ENCODE results near the gene PCDHA1. TPM values are rescaled to one million over a fixed set of nuclear protein-coding genes. Genes with fewer than 3 reads are reported as not detected.
"Not testable (repeated sequence)": the region's sequence is repeated elsewhere in the genome, so short reads cannot be mapped to it uniquely, and the experiment has no call there.

The PCDHA1 gene
- total RNA-seq, 1 experiment from 2014 or later: not detected

- H3K36me3 ChIP-seq: no peaks in the 10 kb centered on the region
- H3K27ac ChIP-seq: no peak within 1 kb of the TSS
- H3K9me3 ChIP-seq (replicated peaks): peaks cover 31% of the 10 kb centered on the region
- H3K4me3 ChIP-seq: no peak within 1 kb of the TSS
- no peaks in the 10 kb centered on the region for H3K4me1 ChIP-seq (replicated peaks)
- no peaks in the 10 kb centered on the region for H3K27me3 ChIP-seq (replicated peaks)
- DNase-seq (ENCODE audit: low read depth in 1 of 2, low spot score in 2 of 2): no peak
Observed at GRCh38 chr5:140855772-140856674, 70.1 kb downstream of the PCDHA1 start, which contains the start of gene PCDHA10. Gene PCDHA10 (plus strand): TSS chr5:140855897. CDS start chr5:140856049, 152 bp downstream.

- no peak for DNase-seq (ENCODE audit: low read depth in 1 of 2, low spot score in 2 of 2)
- no peaks in the 10 kb centered on the region for H3K36me3 ChIP-seq
- no peaks in the 10 kb centered on the region for H3K4me1 ChIP-seq (replicated peaks)
- no peak overlapping the region for H3K4me3 ChIP-seq
- H3K9me3 ChIP-seq (replicated peaks): peaks cover 45% of the 10 kb centered on the region
- H3K27ac ChIP-seq: no peak overlapping the region
- no peaks in the 10 kb centered on the region for H3K27me3 ChIP-seq (replicated peaks)
Observed at GRCh38 chr5:140857177-140857986, 71.4 kb downstream of the PCDHA1 start.

GRCh38 chr5:140857987-140858240, 72.0 kb downstream of the PCDHA1 start:
- Histone ChIP-seq H3K36me3 (no peaks in the 10 kb centered on the region), H3K9me3 (replicated peaks) (peaks cover 49% of the 10 kb centered on the region), H3K27me3 (replicated peaks) (no peaks in the 10 kb centered on the region), H3K4me3 (no peak overlapping the region), H3K4me1 (replicated peaks) (no peaks in the 10 kb centered on the region), H3K27ac (no peak overlapping the region)
- no peak for DNase-seq (ENCODE audit: low read depth in 1 of 2, low spot score in 2 of 2)

GRCh38 chr5:140862441-140863295, 76.7 kb downstream of the PCDHA1 start:
- DNase-seq (ENCODE audit: low read depth in 1 of 2, low spot score in 2 of 2): no peak
- Histone ChIP-seq H3K4me1 (replicated peaks) (no peaks in the 10 kb centered on the region), H3K4me3 (no peak overlapping the region), H3K27me3 (replicated peaks) (no peaks in the 10 kb centered on the region), H3K9me3 (replicated peaks) (peaks cover 38% of the 10 kb centered on the region), H3K36me3 (no peaks in the 10 kb centered on the region), H3K27ac (no peak overlapping the region)

GRCh38 chr5:140868721-140869554, 83.0 kb downstream of the PCDHA1 start, which contains the start of gene PCDHA11:
Gene PCDHA11 (plus strand): TSS chr5:140868957. CDS start chr5:140869104, 147 bp downstream.
- Histone ChIP-seq H3K4me1 (replicated peaks) (no peaks in the 10 kb centered on the region), H3K4me3 (no peak within 1 kb of the TSS), H3K36me3 (no peaks in the 10 kb centered on the region), H3K27me3 (replicated peaks) (no peaks in the 10 kb centered on the region), H3K9me3 (replicated peaks) (peaks cover 21% of the 10 kb centered on the region), H3K27ac (no peak within 1 kb of the TSS)
- DNase-seq (ENCODE audit: low read depth in 1 of 2, low spot score in 2 of 2): no peak

GRCh38 chr5:140869555-140869886, 83.6 kb downstream of the PCDHA1 start:
- no peak for DNase-seq (ENCODE audit: low read depth in 1 of 2, low spot score in 2 of 2)
- Histone ChIP-seq H3K27me3 (replicated peaks) (no peaks in the 10 kb centered on the region), H3K4me1 (replicated peaks) (no peaks in the 10 kb centered on the region), H3K27ac (no peak overlapping the region), H3K36me3 (no peaks in the 10 kb centered on the region), H3K4me3 (no peak overlapping the region), H3K9me3 (replicated peaks) (peaks cover 20% of the 10 kb centered on the region)

- DNase-seq (ENCODE audit: low read depth in 1 of 2, low spot score in 2 of 2): no peak
- Histone ChIP-seq H3K27ac (no peak overlapping the region), H3K9me3 (replicated peaks) (peaks cover 23% of the 10 kb centered on the region), H3K27me3 (replicated peaks) (no peaks in the 10 kb centered on the region), H3K4me3 (no peak overlapping the region), H3K36me3 (no peaks in the 10 kb centered on the region), H3K4me1 (replicated peaks) (no peaks in the 10 kb centered on the region)
Observed at GRCh38 chr5:140870221-140871201, 84.6 kb downstream of the PCDHA1 start.

GRCh38 chr5:140875085-140876065, 89.4 kb downstream of the PCDHA1 start, which contains the start of gene PCDHA12:
Gene PCDHA12 (plus strand): TSS chr5:140875308. CDS start chr5:140875473, 165 bp downstream.
- H3K27ac ChIP-seq: no peak within 1 kb of the TSS
- H3K36me3 ChIP-seq: no peaks in the 10 kb centered on the region
- H3K4me1 ChIP-seq (replicated peaks): no peaks in the 10 kb centered on the region
- no peaks in the 10 kb centered on the region for H3K27me3 ChIP-seq (replicated peaks)
- DNase-seq (ENCODE audit: low read depth in 1 of 2, low spot score in 2 of 2): no peak
- H3K4me3 ChIP-seq: no peak within 1 kb of the TSS
- H3K9me3 ChIP-seq (replicated peaks): peaks cover 27% of the 10 kb centered on the region

- not testable (repeated sequence) for H3K36me3 ChIP-seq; DNase-seq (ENCODE audit: low read depth in 1 of 2, low spot score in 2 of 2); H3K27ac ChIP-seq; H3K4me1 ChIP-seq (replicated peaks); H3K27me3 ChIP-seq (replicated peaks); H3K4me3 ChIP-seq
- H3K9me3 ChIP-seq (replicated peaks): peaks cover 19% of the 10 kb centered on the region
Observed at GRCh38 chr5:140876541-140877261, 90.8 kb downstream of the PCDHA1 start.

- H3K4me3 ChIP-seq: no peak overlapping the region
Observed at GRCh38 chr5:140877262-140877581, 91.3 kb downstream of the PCDHA1 start.

More at GRCh38 chr5:140877262-140877581, 91.3 kb downstream of the PCDHA1 start:
- H3K27me3 ChIP-seq (replicated peaks): no peaks in the 10 kb centered on the region
- H3K4me1 ChIP-seq (replicated peaks): no peaks in the 10 kb centered on the region
- DNase-seq (ENCODE audit: low read depth in 1 of 2, low spot score in 2 of 2): no peak
- no peak overlapping the region for H3K27ac ChIP-seq
- no peaks in the 10 kb centered on the region for H3K36me3 ChIP-seq
- peaks cover 20% of the 10 kb centered on the region for H3K9me3 ChIP-seq (replicated peaks)

Measured in SJSA1 (cell line).